Measurements from ENCODE around the gene CACNA1I.

DNA sequence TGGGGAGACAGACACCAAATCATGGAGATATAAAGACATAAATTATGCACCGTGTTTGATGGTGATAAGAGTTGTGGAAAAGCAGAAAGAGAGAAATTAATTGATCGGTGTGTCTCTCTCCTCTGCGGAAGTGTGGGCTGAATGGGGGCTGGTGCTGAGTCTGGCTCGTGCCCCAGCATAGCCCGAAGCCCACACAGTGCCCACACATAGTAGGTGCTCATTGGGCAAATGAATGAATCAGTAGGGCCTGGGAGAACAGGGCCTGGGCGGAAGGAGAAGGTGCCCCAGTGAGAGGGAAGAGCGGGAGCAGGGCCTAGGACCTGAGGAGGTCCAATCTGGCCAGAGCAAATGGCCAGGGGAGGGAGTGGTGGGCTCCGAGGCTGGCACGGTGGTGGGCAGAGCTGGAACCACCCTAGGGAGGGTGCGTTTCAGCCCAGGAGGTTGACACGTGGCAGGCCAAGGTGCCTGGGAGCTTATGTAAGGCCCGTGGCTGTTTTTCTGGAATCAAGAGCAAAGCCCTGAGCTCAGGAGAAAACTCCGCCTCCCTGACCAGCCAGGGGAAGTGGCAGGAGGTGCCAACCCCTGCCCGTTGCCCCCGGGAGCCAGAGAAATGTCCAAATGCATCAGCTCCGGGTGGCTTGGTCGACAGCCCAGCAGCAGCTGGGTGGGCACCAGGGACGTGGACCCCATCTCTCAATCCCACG is 2.1 kb upstream of the CACNA1I start:
- TF ChIP-seq, protein P1, sequence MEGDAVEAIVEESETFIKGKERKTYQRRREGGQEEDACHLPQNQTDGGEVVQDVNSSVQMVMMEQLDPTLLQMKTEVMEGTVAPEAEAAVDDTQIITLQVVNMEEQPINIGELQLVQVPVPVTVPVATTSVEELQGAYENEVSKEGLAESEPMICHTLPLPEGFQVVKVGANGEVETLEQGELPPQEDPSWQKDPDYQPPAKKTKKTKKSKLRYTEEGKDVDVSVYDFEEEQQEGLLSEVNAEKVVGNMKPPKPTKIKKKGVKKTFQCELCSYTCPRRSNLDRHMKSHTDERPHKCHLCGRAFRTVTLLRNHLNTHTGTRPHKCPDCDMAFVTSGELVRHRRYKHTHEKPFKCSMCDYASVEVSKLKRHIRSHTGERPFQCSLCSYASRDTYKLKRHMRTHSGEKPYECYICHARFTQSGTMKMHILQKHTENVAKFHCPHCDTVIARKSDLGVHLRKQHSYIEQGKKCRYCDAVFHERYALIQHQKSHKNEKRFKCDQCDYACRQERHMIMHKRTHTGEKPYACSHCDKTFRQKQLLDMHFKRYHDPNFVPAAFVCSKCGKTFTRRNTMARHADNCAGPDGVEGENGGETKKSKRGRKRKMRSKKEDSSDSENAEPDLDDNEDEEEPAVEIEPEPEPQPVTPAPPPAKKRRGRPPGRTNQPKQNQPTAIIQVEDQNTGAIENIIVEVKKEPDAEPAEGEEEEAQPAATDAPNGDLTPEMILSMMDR (IDR thresholded peaks at IDR 0.05 in 4 of 5, conservative IDR thresholded peaks at IDR 0.05 in 1 of 5) = no peak
- TF ChIP-seq POLR2A (IDR thresholded peaks at IDR 0.05) = no peak
